Nucleus accumbens (tissue), 56 donors: ENCODE results near the gene CDS1.

Experiments
- DNase-seq, 56 donors: peaks; one replicate each; lab custom pipeline; 2025; lab: John Stamatoyannopoulos, UW

The CDS1 gene

GRCh38 chr4:84699001-84699671 lies 116.2 kb downstream of the CDS1 start:
- no peak for DNase-seq
